Measurements from ENCODE around the gene FBXW7.

The FBXW7 gene

GRCh38 chr4:152328582-152328981, 207.3 kb downstream of the FBXW7 start:
- no peak for DNase-seq (ENCODE audit: low spot score)

DNA sequence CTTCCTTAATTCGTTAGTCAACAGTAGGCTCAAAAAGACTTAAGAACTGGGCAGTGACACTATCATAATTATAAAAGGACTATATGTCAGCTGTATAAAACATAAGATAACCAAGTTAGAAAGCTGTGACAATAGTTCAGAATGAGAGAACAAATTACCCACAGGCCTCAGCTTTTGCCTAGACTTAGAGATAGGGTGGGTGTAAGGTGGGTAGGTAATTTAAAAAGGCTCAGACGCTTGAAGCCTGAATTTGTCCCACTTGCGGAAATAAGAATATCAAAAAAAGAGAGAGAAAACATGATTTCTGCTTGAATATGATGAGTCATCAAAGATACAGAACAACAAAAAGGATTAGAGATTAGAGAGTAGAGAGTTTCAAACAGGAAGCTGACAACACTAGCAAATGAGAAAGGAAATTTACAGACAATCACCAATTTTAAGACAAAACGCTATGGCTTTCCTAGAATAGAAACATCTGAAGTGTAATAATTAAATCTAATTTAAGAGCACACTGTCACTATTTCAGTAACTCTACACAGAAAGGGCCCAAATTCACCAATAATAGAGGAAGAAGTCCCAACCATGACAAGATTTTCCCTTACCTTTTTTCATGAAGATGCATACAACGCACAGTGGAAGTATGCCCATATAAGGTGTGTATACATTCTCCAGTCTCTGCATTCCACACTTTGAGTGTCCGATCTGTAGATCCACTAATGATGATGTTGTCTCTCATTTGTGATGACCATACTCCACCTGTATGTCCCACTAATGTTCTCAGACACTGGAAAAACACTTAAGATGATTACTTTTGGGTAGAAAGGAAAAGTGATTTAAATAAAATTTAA, 208.1 kb downstream of the FBXW7 start:
- no peak for DNase-seq (ENCODE audit: low spot score)

- DNase-seq (ENCODE audit: low spot score) = no peak
These were observed 210.1 kb downstream of the FBXW7 start for GRCh38 chr4:152325831-152326230.

DNA sequence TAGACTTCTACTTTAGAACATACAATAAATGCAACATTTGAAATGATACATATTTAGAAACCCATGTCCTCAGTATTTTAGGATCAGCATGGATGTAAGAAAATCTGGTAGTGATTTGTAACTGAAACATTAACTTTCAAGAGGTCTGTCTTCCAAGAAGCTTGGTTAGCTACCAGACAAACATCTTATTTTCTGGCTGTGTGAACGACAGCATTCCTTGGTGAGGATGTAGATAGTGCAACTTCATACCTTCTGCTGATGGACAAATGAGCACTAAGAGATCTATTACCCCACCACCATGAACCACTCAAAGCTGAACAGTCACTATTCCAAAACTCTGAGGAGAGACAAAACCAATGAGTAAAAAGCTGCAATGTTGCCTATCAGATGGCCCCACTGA, 212.7 kb downstream of the FBXW7 start:
- DNase-seq (ENCODE audit: low spot score) = no peak

DNA sequence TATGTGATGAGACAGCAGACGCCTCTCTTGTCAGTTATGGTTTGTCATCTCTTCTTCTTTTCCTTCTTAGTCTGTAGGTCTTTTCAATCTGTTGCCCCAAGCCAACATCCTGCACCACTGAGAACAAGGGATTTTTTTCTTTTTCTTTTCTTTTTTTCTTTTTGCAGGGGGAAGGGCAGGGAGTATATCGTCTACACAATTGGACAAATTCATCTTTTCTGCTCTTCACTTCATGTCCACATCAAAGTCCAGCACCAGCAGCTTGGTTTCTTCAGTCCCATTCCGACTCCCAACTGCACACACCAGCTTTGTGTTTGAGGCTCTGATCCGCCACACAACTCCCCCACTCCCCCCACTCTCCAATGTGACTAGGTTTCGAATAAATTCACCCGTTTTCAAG, 213.2 kb downstream of the FBXW7 start:
- DNase-seq (ENCODE audit: low spot score) = no peak

GRCh38 chr4:152321923-152322322, 214.0 kb downstream of the FBXW7 start:
- no peak for DNase-seq (ENCODE audit: low spot score)

- no peak for DNase-seq (ENCODE audit: low spot score)
These were observed 214.5 kb downstream of the FBXW7 start for GRCh38 chr4:152321398-152321797.

GRCh38 chr4:152316969-152317368, 218.9 kb downstream of the FBXW7 start:
- DNase-seq (ENCODE audit: low spot score) = no peak

DNA sequence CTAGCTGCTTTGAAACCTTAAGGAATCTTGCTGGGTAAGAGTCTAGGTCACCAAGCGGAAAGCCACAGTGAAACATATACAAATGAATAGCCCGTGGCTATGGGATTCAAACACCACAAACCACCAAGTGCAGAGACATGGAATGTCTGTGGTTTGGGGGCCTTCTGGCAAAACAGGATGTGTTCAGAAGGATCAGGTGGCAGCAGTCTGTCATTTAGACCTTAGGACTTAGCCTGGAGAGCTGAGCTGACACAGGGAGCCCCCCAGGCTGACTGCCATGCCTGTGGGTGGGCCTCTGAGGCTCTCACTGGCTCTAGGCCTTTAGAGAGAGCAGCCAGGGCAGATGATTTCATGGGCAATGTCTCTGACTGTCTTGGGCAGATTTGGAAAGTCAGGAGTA, 225.6 kb downstream of the FBXW7 start:
- no peak for DNase-seq (ENCODE audit: low spot score)

GRCh38 chr4:152309418-152309817, 226.5 kb downstream of the FBXW7 start:
- DNase-seq (ENCODE audit: low spot score) = no peak

- DNase-seq (ENCODE audit: low spot score) = no peak
These were observed 226.9 kb downstream of the FBXW7 start for GRCh38 chr4:152308951-152309350.

GRCh38 chr4:152307669-152308068, 228.2 kb downstream of the FBXW7 start:
- DNase-seq (ENCODE audit: low spot score) = peak; percentile 10

GRCh38 chr4:152306541-152306940, 229.4 kb downstream of the FBXW7 start:
- no peak for DNase-seq (ENCODE audit: low spot score)

DNA sequence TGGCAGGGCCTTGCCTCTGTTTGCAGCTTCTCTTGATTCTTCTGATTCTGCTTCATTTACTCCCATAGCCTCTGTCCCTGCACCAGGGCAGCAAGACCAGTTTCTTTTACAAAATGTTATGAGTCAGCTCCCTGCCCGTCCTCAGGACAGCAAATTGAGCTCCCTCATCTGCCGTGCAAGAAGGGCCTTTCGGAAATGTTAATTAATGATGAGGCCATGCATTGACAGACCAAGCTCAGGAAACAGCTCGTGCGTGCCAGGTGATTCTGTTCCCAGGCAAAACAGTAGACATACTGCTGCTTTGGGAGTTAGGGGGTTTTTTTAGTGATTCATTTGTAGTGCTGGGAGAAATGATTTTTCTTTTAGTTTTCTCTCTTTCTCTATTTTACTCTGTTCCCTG, 231.7 kb downstream of the FBXW7 start:
- DNase-seq (ENCODE audit: low spot score) = no peak

DNA sequence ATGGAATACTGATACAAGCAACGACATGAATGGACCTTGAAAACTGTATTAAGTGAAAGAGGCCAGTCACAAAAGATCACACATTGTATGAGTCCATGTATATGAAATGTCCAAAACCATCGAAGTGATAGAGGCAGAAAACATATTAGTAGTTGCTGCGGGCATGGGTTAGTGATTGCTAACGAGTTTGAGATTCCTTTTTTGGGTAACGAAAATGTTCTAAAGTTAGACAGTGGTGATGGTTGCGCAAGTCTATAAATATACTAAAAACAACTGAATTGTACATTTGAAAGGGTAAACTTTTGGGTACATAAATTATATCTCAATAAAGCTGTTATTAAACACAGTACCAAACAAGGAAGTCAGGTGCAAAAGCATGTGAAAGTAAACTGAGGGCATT, 234.5 kb downstream of the FBXW7 start:
- DNase-seq (ENCODE audit: low spot score) = no peak

GRCh38 chr4:152299553-152299952, 236.3 kb downstream of the FBXW7 start:
- no peak for DNase-seq (ENCODE audit: low spot score)

GRCh38 chr4:152296386-152296785, 239.5 kb downstream of the FBXW7 start:
- no peak for DNase-seq (ENCODE audit: low spot score)

DNA sequence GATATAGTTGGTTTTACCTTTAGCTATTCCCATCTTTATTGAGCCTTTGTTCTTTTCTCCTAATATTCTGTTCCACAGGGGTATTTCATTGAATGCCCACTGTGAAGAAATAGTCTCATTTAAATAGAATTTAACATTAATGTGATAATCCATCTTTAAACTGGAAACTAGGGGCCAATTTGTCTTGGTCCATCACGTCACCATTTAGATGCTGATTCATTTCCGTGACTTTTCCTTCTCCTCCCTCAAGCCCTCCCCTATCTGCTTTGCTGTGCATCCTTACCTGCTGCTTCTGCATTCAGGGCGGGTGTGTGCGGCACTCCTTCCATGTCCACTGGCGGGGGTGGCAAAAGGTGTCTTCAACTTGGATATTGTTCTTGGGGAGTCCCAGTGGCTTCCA, 241.1 kb downstream of the FBXW7 start:
- no peak for DNase-seq (ENCODE audit: low spot score)

DNA sequence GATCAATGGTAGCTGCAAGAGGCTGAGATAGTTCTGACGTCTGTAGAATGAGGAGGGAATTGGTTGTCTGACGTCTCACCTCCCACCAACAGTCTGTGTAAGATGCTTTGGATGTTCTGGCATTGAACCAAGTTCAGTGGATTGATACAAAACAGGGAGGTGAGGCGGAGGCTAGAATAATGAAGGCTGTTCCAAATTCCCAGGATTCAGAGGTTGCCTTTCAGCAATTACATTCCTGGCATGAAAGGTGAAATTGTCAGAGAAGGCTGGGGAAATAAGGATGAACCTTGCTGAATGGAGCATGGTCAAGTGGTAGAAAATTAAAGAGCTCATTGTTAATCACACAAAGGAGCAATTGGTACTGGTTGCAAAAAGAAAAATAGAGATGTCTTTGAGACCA, 241.6 kb downstream of the FBXW7 start:
- DNase-seq (ENCODE audit: low spot score) = no peak

GRCh38 chr4:152293527-152293926, 242.4 kb downstream of the FBXW7 start:
- no peak for DNase-seq (ENCODE audit: low spot score)

- no peak for DNase-seq (ENCODE audit: low spot score)
These were observed 245.4 kb downstream of the FBXW7 start for GRCh38 chr4:152290366-152290921.

GRCh38 chr4:152289941-152290340, 246.0 kb downstream of the FBXW7 start:
- no peak for DNase-seq (ENCODE audit: low spot score)

- DNase-seq (ENCODE audit: low spot score) = no peak
These were observed 246.4 kb downstream of the FBXW7 start for GRCh38 chr4:152289541-152289940.
